ENCODE data around the gene ARHGEF18.

The ARHGEF18 gene

GRCh38 chr19:7382694-7383093 is 34.0 kb downstream of the ARHGEF18 start:
- no peak for TF ChIP-seq CTCF (IDR thresholded peaks at IDR 0.05)

- TF ChIP-seq CTCF (IDR thresholded peaks at IDR 0.05), result no peak
These were observed 34.5 kb downstream of the ARHGEF18 start for GRCh38 chr19:7383284-7383683.

GRCh38 chr19:7385062-7385461 is 36.3 kb downstream of the ARHGEF18 start:
- no peak for TF ChIP-seq CTCF (IDR thresholded peaks at IDR 0.05)

- TF ChIP-seq CTCF (IDR thresholded peaks at IDR 0.05), result no peak
These were observed 37.6 kb downstream of the ARHGEF18 start for GRCh38 chr19:7386308-7386707.

- no peak for TF ChIP-seq CTCF (IDR thresholded peaks at IDR 0.05)
These were observed 38.0 kb downstream of the ARHGEF18 start for GRCh38 chr19:7386769-7387168.

GRCh38 chr19:7391218-7391670 is 42.5 kb downstream of the ARHGEF18 start:
- no peak for TF ChIP-seq CTCF (IDR thresholded peaks at IDR 0.05)

GRCh38 chr19:7393459-7393858 is 44.7 kb downstream of the ARHGEF18 start:
- no peak for TF ChIP-seq CTCF (IDR thresholded peaks at IDR 0.05)

All from LNCAP (cell line).